ENCODE data around the gene MYO1G. TPM values are rescaled to one million over a fixed set of nuclear protein-coding genes. Genes with fewer than 3 reads are reported as not detected.
A peak's percentile ranks its signal among the peaks of the same experiment; 100 is the strongest.

Gene MYO1G
- total and polyA plus RNA-seq, 3 experiments from 2014 or later: 182 to 374 (median 363) TPM

GRCh38 chr7:44969049-44969700 is 9.6 kb downstream of the MYO1G start:
- DNase-seq: no peak
- peaks cover 4 to 92% (median 5%) of the 10 kb centered on the region in 3 donors for H3K36me3 Mint-ChIP-seq
- no peak overlapping the region for H3K27ac ChIP-seq (ENCODE audit: low read depth, low read length)
- H3K4me3 Mint-ChIP-seq: peak overlapping the region in 1 of 7 donors; percentile 37
- H3K4me3 ChIP-seq (ENCODE audit: low read length): no peak overlapping the region
- no peaks in the 10 kb centered on the region for H3K27me3 ChIP-seq (ENCODE audit: insufficient read depth, low read length, poor library complexity, severe bottlenecking)
- no peaks in the 10 kb centered on the region for H3K9me3 ChIP-seq (ENCODE audit: low read length)
- peaks cover 36% of the 10 kb centered on the region for H3K36me3 ChIP-seq (ENCODE audit: insufficient read depth, low read length)
- peaks cover 14% of the 10 kb centered on the region for H3K4me1 ChIP-seq (ENCODE audit: insufficient read depth, low read length)
- peak overlapping the region in 4 of 8 donors; percentile 11 to 97 (median 44) for H3K27ac Mint-ChIP-seq
- ChIA-PET CTCF (no interaction called here), POLR2A (no interaction called here)
- peaks cover 6 to 26% (median 7%) of the 10 kb centered on the region in 3 donors for H3K4me1 Mint-ChIP-seq
- H3K9me3 Mint-ChIP-seq: no peaks in the 10 kb centered on the region
- no peaks in the 10 kb centered on the region for H3K27me3 Mint-ChIP-seq

- no peaks in the 10 kb centered on the region for H3K9me3 ChIP-seq (ENCODE audit: low read length)
- ChIA-PET CTCF (no interaction called here), POLR2A (no interaction called here)
- peaks cover under 1% of the 10 kb centered on the region for H3K4me1 ChIP-seq (ENCODE audit: insufficient read depth, low read length)
- H3K9me3 Mint-ChIP-seq: peaks cover 0 to 2% (median 0%) of the 10 kb centered on the region in 5 donors
- H3K4me1 Mint-ChIP-seq: peaks cover 0 to 15% (median 2%) of the 10 kb centered on the region in 3 donors
- no peaks in the 10 kb centered on the region for H3K27me3 ChIP-seq (ENCODE audit: insufficient read depth, low read length, poor library complexity, severe bottlenecking)
- peaks cover 0 to 2% of the 10 kb centered on the region in 2 donors for H3K27me3 Mint-ChIP-seq
- H3K27ac ChIP-seq (ENCODE audit: low read depth, low read length): no peak overlapping the region
- no peak overlapping the region for H3K4me3 ChIP-seq (ENCODE audit: low read length)
- no peak overlapping the region for H3K4me3 Mint-ChIP-seq
- peaks cover 22% of the 10 kb centered on the region for H3K36me3 ChIP-seq (ENCODE audit: insufficient read depth, low read length)
- peak overlapping the region in 7 of 8 donors; percentile 11 to 97 (median 79) for H3K27ac Mint-ChIP-seq
- peak in 1 of 5 donors; percentile 36 for DNase-seq
- H3K36me3 Mint-ChIP-seq: peaks cover 4 to 88% (median 5%) of the 10 kb centered on the region in 3 donors
Observed at GRCh38 chr7:44967571-44968446, 11.0 kb downstream of the MYO1G start.

GRCh38 chr7:44966731-44967538 is 11.9 kb downstream of the MYO1G start:
- no peak overlapping the region for H3K4me3 Mint-ChIP-seq
- Histone ChIP-seq H3K4me3 (ENCODE audit: low read length) (no peak overlapping the region), H3K27me3 (ENCODE audit: insufficient read depth, low read length, poor library complexity, severe bottlenecking) (no peaks in the 10 kb centered on the region), H3K9me3 (ENCODE audit: low read length) (no peaks in the 10 kb centered on the region), H3K27ac (ENCODE audit: low read depth, low read length) (no peak overlapping the region), H3K4me1 (ENCODE audit: insufficient read depth, low read length) (no peaks in the 10 kb centered on the region), H3K36me3 (ENCODE audit: insufficient read depth, low read length) (peaks cover 21% of the 10 kb centered on the region)
- DNase-seq: peak in 1 of 5 donors; percentile 40
- H3K9me3 Mint-ChIP-seq: peaks cover 0 to 2% (median 0%) of the 10 kb centered on the region in 5 donors
- POLR2A ChIA-PET: no interaction called here
- peaks cover 0 to 2% of the 10 kb centered on the region in 2 donors for H3K27me3 Mint-ChIP-seq
- peaks cover 4 to 79% (median 5%) of the 10 kb centered on the region in 3 donors for H3K36me3 Mint-ChIP-seq
- peak overlapping the region in 4 of 8 donors; percentile 2 to 79 (median 29) for H3K27ac Mint-ChIP-seq
- H3K4me1 Mint-ChIP-seq: peaks cover 0 to 9% (median 2%) of the 10 kb centered on the region in 3 donors
- CTCF ChIA-PET: no interaction called here

- Mint-ChIP-seq H3K9me3 (peaks cover 0 to 2% (median 0%) of the 10 kb centered on the region in 5 donors), H3K27me3 (peaks cover 0 to 2% of the 10 kb centered on the region in 2 donors), H3K4me3 (no peak overlapping the region), H3K27ac (peak overlapping the region in 6 of 8 donors; percentile 2 to 76 (median 23)), H3K36me3 (peaks cover 4 to 71% (median 5%) of the 10 kb centered on the region in 3 donors), H3K4me1 (peaks cover 0 to 5% (median 2%) of the 10 kb centered on the region in 3 donors)
- no peaks in the 10 kb centered on the region for H3K4me1 ChIP-seq (ENCODE audit: insufficient read depth, low read length)
- peak in 1 of 5 donors; percentile 42 for DNase-seq
- no peaks in the 10 kb centered on the region for H3K9me3 ChIP-seq (ENCODE audit: low read length)
- H3K4me3 ChIP-seq (ENCODE audit: low read length): no peak overlapping the region
- CTCF ChIA-PET: interaction anchor here (1.8 to 2.6 kb wide), 2 partner anchors 8 to 33 kb away, joined by 4 to 18 read pairs; partner anchors contain the start of gene CCM2
- peaks cover 21% of the 10 kb centered on the region for H3K36me3 ChIP-seq (ENCODE audit: insufficient read depth, low read length)
- H3K27me3 ChIP-seq (ENCODE audit: insufficient read depth, low read length, poor library complexity, severe bottlenecking): no peaks in the 10 kb centered on the region
- no peak overlapping the region for H3K27ac ChIP-seq (ENCODE audit: low read depth, low read length)
- POLR2A ChIA-PET: no interaction called here
Observed at GRCh38 chr7:44965937-44966730, 12.7 kb downstream of the MYO1G start.

GRCh38 chr7:44965441-44965903 is 13.3 kb downstream of the MYO1G start:
- no peak overlapping the region for H3K4me3 ChIP-seq (ENCODE audit: low read length)
- POLR2A ChIA-PET: no interaction called here
- no peaks in the 10 kb centered on the region for H3K27me3 ChIP-seq (ENCODE audit: insufficient read depth, low read length, poor library complexity, severe bottlenecking)
- Mint-ChIP-seq H3K36me3 (peaks cover 4 to 64% (median 5%) of the 10 kb centered on the region in 3 donors), H3K27ac (peak overlapping the region in 3 of 8 donors; percentile 17 to 79 (median 69)), H3K4me3 (no peak overlapping the region), H3K27me3 (peaks cover 0 to 2% of the 10 kb centered on the region in 2 donors), H3K9me3 (peaks cover 0 to 2% (median 0%) of the 10 kb centered on the region in 5 donors), H3K4me1 (peaks cover 0 to 7% (median 2%) of the 10 kb centered on the region in 3 donors)
- CTCF ChIA-PET: interaction anchor here (1.8 to 2.6 kb wide), 2 partner anchors 9 to 34 kb away, joined by 4 to 18 read pairs; partner anchors contain the start of gene CCM2
- no peaks in the 10 kb centered on the region for H3K9me3 ChIP-seq (ENCODE audit: low read length)
- H3K27ac ChIP-seq (ENCODE audit: low read depth, low read length): no peak overlapping the region
- H3K36me3 ChIP-seq (ENCODE audit: insufficient read depth, low read length): peaks cover 21% of the 10 kb centered on the region
- H3K4me1 ChIP-seq (ENCODE audit: insufficient read depth, low read length): no peaks in the 10 kb centered on the region
- DNase-seq: no peak

GRCh38 chr7:44964831-44965440 is 13.9 kb downstream of the MYO1G start:
- no peaks in the 10 kb centered on the region for H3K27me3 ChIP-seq (ENCODE audit: insufficient read depth, low read length, poor library complexity, severe bottlenecking)
- CTCF ChIA-PET: interaction anchor here (1.1 to 2.6 kb wide), 3 partner anchors 9 to 34 kb away, joined by 4 to 18 read pairs (median 4); partner anchors contain the start of gene CCM2
- H3K9me3 Mint-ChIP-seq: peaks cover 0 to 2% (median 0%) of the 10 kb centered on the region in 5 donors
- H3K4me3 Mint-ChIP-seq: no peak overlapping the region
- H3K4me1 Mint-ChIP-seq: peaks cover 5 to 12% (median 5%) of the 10 kb centered on the region in 3 donors
- H3K4me1 ChIP-seq (ENCODE audit: insufficient read depth, low read length): no peaks in the 10 kb centered on the region
- H3K27ac ChIP-seq (ENCODE audit: low read depth, low read length): no peak overlapping the region
- POLR2A ChIA-PET: no interaction called here
- H3K27me3 Mint-ChIP-seq: peaks cover 0 to 2% of the 10 kb centered on the region in 2 donors
- H3K36me3 Mint-ChIP-seq: peaks cover 4 to 59% (median 5%) of the 10 kb centered on the region in 3 donors
- DNase-seq: peak in 1 of 5 donors; percentile 47
- H3K36me3 ChIP-seq (ENCODE audit: insufficient read depth, low read length): peaks cover 16% of the 10 kb centered on the region
- H3K4me3 ChIP-seq (ENCODE audit: low read length): no peak overlapping the region
- H3K9me3 ChIP-seq (ENCODE audit: low read length): no peaks in the 10 kb centered on the region
- H3K27ac Mint-ChIP-seq: peak overlapping the region in 5 of 8 donors; percentile 22 to 79 (median 69)
